Activated B cell treated with CpG ODN at 0.5 μM for 24 hours (primary cell): ENCODE measurements around the gene TMEM170A. TPM values are rescaled to one million over a fixed set of nuclear protein-coding genes. Genes with fewer than 3 reads are reported as not detected.

ENCODE experiments used
- ATAC-seq: fragments of 200-7000 bp; cut with Tn5 transposase; one replicate; pipeline ENCODE4 v1.10.0; 2021; ENCODE audit warnings: low read depth, mild to moderate bottlenecking, moderate library complexity
- CTCF ChIA-PET: fragments of 350-600 bp; sonication (Branson Sonifier 250); formaldehyde crosslinking; loops from one replicate; lab custom pipeline; 2021; ENCODE audit warnings: antibody characterized with exemption; lab: Charles Lee
- POLR2A ChIA-PET: fragments of 350-600 bp; sonication (Branson Sonifier 250); formaldehyde crosslinking; loops from one replicate; lab custom pipeline; 2021; ENCODE audit warnings: antibody characterized with exemption; lab: Charles Lee
- DNase-seq: peaks from one replicate; pipeline ENCODE4 v3.0.0; 2022
- H3K27ac Mint-ChIP-seq: one replicate; pipeline ENCODE4 v1.8.0; 2020; ENCODE audit warnings: mixed read lengths
- H3K27me3 Mint-ChIP-seq: one replicate; pipeline ENCODE4 v1.8.0; 2021; ENCODE audit warnings: mixed read lengths
- H3K36me3 Mint-ChIP-seq: one replicate; pipeline ENCODE4 v1.8.0; 2021; ENCODE audit warnings: low read depth, mixed read lengths
- H3K4me1 Mint-ChIP-seq: one replicate; pipeline ENCODE4 v1.8.0; 2021; ENCODE audit warnings: mixed read lengths
- H3K4me3 Mint-ChIP-seq: one replicate; pipeline ENCODE4 v1.8.0; 2020; ENCODE audit warnings: mild to moderate bottlenecking, mixed read lengths
- H3K9me3 Mint-ChIP-seq: one replicate; pipeline ENCODE4 v1.8.0; 2020; ENCODE audit warnings: mixed read lengths
- intact Hi-C: fragments of 100-400 bp; cut with micrococcal nuclease; formaldehyde crosslinking; loops from one replicate; pipeline ENCODE4 v1.15.1; 2024
- total RNA-seq: library from RNA; stranded (reverse); gene quantifications from 2 replicates; pipeline ENCODE4 v1.2.3, GENCODE V29; 2022
- TF ChIP-seq, protein P1 (sequence below): fragments of 200-600 bp; IDR thresholded peaks from one replicate; pipeline ENCODE4 v1.8.0; 2022; ENCODE audit warnings: antibody characterized with exemption, mild to moderate bottlenecking

Gene TMEM170A
- total RNA-seq, 1 donor from 2014 or later: 28.3 TPM

DNA sequence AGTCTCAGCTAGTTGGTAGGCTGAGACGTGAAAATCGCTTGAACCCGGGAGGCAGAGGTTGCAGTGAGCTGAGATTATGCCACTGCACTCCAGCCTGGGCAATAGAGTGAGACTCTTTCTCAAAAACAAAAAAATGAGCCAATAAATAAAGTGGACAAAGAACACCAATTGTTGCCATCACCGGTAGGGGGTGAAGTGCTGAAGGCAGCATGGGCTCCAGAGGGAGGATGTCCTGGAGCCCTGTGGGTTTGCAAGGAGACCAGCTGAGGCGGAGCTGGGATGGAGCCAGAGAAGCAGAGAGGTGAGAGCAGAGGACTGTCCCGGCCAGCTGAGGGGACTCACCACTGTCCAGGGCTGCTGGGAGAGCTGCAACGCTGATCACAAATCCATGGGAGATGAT, 17.0 kb upstream of the TMEM170A start:
- H3K36me3 Mint-ChIP-seq: no peaks in the 10 kb centered on the region
- no peaks in the 10 kb centered on the region for H3K27me3 Mint-ChIP-seq
- ChIA-PET POLR2A (interaction anchor here (0.6 kb wide), 1 partner anchor 12 kb away, joined by 8 read pairs; no protein-coding TSS in a partner anchor), CTCF (no interaction called here)
- H3K4me3 Mint-ChIP-seq: no peak overlapping the region
- intact Hi-C loops: no loop called here
- ATAC-seq: no peak
- no peak overlapping the region for H3K27ac Mint-ChIP-seq
- H3K9me3 Mint-ChIP-seq: no peaks in the 10 kb centered on the region
- DNase-seq: no peak
- peaks cover 21% of the 10 kb centered on the region for H3K4me1 Mint-ChIP-seq
- TF ChIP-seq, protein P1, sequence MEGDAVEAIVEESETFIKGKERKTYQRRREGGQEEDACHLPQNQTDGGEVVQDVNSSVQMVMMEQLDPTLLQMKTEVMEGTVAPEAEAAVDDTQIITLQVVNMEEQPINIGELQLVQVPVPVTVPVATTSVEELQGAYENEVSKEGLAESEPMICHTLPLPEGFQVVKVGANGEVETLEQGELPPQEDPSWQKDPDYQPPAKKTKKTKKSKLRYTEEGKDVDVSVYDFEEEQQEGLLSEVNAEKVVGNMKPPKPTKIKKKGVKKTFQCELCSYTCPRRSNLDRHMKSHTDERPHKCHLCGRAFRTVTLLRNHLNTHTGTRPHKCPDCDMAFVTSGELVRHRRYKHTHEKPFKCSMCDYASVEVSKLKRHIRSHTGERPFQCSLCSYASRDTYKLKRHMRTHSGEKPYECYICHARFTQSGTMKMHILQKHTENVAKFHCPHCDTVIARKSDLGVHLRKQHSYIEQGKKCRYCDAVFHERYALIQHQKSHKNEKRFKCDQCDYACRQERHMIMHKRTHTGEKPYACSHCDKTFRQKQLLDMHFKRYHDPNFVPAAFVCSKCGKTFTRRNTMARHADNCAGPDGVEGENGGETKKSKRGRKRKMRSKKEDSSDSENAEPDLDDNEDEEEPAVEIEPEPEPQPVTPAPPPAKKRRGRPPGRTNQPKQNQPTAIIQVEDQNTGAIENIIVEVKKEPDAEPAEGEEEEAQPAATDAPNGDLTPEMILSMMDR: no peak

DNA sequence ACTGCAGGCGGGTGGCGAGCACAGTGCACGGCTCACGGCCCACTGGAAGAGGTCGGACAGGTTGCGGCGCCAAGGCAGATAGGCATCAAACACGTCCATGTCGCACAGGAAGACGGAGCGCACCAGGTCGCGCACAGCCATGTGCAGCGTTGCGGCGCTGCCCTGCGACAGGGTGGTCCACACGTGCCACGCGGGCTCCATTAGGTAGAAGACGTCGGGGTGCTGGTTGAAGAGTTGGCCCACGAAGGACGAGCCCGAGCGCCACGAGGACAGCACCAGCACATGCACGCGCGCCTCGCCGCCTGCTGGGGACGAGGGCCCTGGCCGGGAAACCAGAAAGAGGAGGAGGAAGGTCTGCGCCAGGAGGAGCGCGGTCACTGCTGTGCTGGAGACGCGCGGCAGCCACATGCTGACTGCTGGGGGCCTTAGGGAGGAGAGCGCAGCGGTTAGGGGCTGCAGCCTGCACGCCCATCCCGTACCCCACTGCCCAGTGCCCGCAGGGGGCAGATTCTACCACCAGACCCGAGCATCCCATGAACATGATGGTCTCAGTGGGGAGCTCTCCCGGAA, 15.0 kb upstream of the TMEM170A start:
- Mint-ChIP-seq H3K36me3 (no peaks in the 10 kb centered on the region), H3K27ac (no peak overlapping the region), H3K27me3 (no peaks in the 10 kb centered on the region), H3K4me1 (peaks cover 2% of the 10 kb centered on the region), H3K4me3 (no peak overlapping the region), H3K9me3 (no peaks in the 10 kb centered on the region)
- POLR2A ChIA-PET: no interaction called here
- DNase-seq: no peak
- TF ChIP-seq, protein P1: no peak
- intact Hi-C loops: no loop called here
- CTCF ChIA-PET: no interaction called here
- ATAC-seq: no peak

DNA sequence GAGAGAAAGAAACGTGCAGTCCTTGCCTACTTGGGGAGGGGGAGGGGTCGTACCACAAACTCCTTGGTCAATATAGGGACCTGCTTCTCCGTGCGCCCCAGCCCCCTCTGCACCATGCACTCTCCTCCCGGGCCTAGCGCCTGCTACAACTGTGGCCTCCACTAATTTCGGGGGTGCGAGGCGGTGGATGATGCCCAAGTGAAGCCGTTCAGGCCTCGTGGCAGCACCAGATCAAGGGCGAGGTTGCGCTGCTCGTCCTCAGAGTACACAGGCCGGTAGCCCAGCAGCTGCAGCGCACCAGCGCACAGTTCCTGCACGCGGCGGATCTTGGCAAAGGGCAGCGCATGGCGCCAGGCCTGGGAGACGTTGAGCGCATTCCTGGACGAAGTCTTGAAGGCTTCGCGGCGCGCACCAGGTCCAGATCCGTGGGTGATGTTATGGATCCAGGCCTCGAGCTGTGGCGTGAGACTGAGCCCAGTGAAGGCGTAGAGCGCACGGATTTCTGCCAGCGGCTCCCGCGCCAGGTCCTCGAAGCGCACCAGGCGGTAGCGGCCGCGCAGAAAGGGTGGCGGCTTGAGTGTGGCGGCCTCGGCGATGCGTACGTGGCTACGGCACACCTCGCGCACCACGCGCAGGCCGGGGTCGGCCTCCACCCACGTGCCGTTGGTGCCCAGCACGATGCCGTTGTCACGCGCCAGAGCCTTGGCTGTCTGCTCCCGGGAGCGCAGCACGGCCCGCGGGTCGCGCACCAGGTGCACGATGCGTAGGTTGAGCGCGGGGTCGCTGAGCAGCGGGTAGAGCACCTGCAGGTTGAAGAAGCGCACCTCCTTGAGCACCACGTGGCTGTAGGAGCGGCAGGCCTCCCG, 14.2 kb upstream of the TMEM170A start:
- TF ChIP-seq, protein P1: no peak
- no peaks in the 10 kb centered on the region for H3K27me3 Mint-ChIP-seq
- DNase-seq (no peak), ATAC-seq (no peak)
- H3K9me3 Mint-ChIP-seq: no peaks in the 10 kb centered on the region
- intact Hi-C loops: no loop called here
- ChIA-PET CTCF (no interaction called here), POLR2A (no interaction called here)
- no peak overlapping the region for H3K27ac Mint-ChIP-seq
- no peaks in the 10 kb centered on the region for H3K36me3 Mint-ChIP-seq
- no peaks in the 10 kb centered on the region for H3K4me1 Mint-ChIP-seq
- H3K4me3 Mint-ChIP-seq: no peak overlapping the region

DNA sequence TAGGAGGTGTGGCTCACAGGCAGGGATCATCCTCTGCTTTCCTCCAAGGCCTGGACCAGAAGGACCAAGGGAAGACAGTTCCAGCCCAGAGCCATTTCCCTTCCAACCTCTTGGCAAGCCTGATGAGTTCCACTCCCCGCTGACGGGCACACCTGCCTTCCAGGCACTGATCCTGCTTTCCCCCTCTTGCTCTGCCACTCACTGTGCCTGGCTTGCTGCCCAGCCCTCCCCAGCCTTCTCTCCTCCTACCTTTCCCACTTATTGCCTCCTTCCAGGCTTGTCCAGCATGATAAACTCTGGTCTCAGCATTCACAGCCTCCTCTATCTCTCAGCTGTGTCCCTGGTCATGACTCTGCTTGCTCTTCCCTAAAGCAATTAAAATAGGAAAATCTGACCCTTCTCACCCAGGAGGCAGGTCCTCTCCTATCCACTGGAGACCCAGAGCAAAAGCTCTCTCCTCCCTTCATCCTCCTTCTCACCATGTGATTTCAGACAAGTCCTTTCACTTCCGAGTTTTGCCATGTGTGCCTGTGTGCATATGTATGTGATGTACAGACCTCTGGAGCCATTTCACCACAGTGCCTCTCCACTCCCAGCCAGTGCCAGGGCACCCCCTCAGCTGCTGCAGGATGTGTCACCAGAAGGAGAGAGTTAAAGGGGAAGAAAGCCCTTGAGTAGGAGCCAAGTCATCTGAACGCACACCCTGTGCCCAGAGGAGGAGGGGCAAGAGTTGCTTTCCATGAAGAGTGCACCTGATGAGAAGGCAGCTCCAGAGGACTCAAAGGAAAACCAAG, 13.4 kb upstream of the TMEM170A start:
- DNase-seq (no peak), ATAC-seq (no peak)
- Mint-ChIP-seq H3K4me3 (no peak overlapping the region), H3K4me1 (no peaks in the 10 kb centered on the region), H3K9me3 (no peaks in the 10 kb centered on the region), H3K27ac (no peak overlapping the region), H3K36me3 (no peaks in the 10 kb centered on the region), H3K27me3 (no peaks in the 10 kb centered on the region)
- POLR2A ChIA-PET: no interaction called here
- CTCF ChIA-PET: no interaction called here
- intact Hi-C loops: no loop called here
- TF ChIP-seq, protein P1: no peak

DNA sequence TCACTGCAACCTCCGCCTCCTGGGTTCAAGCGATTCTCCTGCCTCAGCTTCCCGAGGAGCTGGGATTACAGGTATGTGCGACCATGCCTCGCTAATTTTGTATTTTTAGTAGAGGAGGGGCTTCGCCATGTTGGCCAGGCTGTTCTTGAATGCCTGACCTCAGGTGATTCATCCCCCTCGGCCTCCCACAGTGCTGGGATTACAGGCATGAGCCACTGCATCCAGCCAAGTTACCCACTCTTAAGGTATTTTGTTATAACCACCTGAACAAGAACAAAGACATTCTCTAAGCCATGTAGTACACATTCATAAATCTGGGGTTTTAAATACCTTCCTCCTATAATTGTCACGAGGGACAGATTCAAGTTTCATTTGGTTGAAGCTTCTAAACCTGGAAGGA, 12.3 kb upstream of the TMEM170A start:
- Mint-ChIP-seq H3K36me3 (no peaks in the 10 kb centered on the region), H3K9me3 (no peaks in the 10 kb centered on the region), H3K4me3 (no peak overlapping the region), H3K27ac (no peak overlapping the region), H3K27me3 (no peaks in the 10 kb centered on the region), H3K4me1 (no peaks in the 10 kb centered on the region)
- POLR2A ChIA-PET: no interaction called here
- intact Hi-C loops: no loop called here
- TF ChIP-seq, protein P1: no peak
- ATAC-seq: no peak
- CTCF ChIA-PET: no interaction called here
- no peak for DNase-seq
